HUES64 (cell line): ENCODE data around the gene SSBP2.
"Not testable (repeated sequence)": the region's sequence is repeated elsewhere in the genome, so short reads cannot be mapped to it uniquely, and the experiment has no call there.

Source experiments
- H3K27ac ChIP-seq: 2 replicates; pipeline ENCODE4 v1.7.0; 2013; ENCODE audit warnings: low read depth, low read length, inconsistent platforms
- H3K27me3 ChIP-seq: 2 replicates; pipeline ENCODE4 v1.6.1; 2013; ENCODE audit warnings: mild to moderate bottlenecking, low read length; ENCODE audit not compliant: insufficient read depth
- H3K36me3 ChIP-seq: 2 replicates; pipeline ENCODE4 v1.6.1; 2013; ENCODE audit warnings: mild to moderate bottlenecking, low read length; ENCODE audit not compliant: insufficient read depth
- H3K4me1 ChIP-seq: 2 replicates; pipeline ENCODE4 v1.6.1; 2013; ENCODE audit warnings: mild to moderate bottlenecking, low read length, moderate library complexity; ENCODE audit not compliant: insufficient read depth
- H3K4me3 ChIP-seq: 2 replicates; pipeline ENCODE4 v1.5.1; 2013; ENCODE audit warnings: mild to moderate bottlenecking, low read length, moderate library complexity
- H3K9ac ChIP-seq: 2 replicates; pipeline ENCODE4 v1.6.1; 2013; ENCODE audit warnings: mild to moderate bottlenecking, low read depth, low read length
- H3K9me3 ChIP-seq: 2 replicates; pipeline ENCODE4 v1.6.1; 2013; ENCODE audit warnings: low read depth, low read length; ENCODE audit not compliant: insufficient read depth
- WGBS: fragments of 150-250, 120-280 bp; methylation state at CpG from one replicate; pipeline ENCODE4 v1.1.7; 2013; ENCODE audit warnings: missing lambda C conversion rate; 5-methylcytosine and 5-hydroxymethylcytosine counted together

Gene SSBP2

GRCh38 chr5:81503602-81504001 lies 247.3 kb downstream of the SSBP2 start:
- not testable (repeated sequence) for H3K9ac ChIP-seq, H3K4me1 ChIP-seq, H3K4me3 ChIP-seq, H3K36me3 ChIP-seq, H3K27me3 ChIP-seq, H3K9me3 ChIP-seq, H3K27ac ChIP-seq

DNA sequence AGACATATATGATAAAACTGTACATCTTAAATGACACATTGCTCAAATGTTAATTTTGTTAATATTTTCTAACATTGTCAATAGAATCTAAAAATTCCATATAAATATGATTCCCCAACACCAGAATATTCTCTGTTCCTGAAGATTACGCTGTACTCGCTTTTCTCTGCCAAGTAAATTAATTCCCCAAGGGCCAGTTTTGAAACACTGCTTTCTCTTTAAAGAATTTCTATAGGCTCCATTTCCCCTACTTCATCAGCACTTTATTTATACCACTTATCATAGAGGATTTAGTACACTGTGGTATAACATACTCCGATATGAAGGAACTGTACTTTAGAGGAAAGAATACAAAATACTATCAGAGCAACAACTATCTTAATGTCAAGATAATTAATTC lies 255.6 kb downstream of the SSBP2 start:
- no peak overlapping the region for H3K9ac ChIP-seq
- no peaks in the 10 kb centered on the region for H3K36me3 ChIP-seq
- 93% methylated on average over 2 of the region's 3 CpGs for WGBS
- no peak overlapping the region for H3K4me3 ChIP-seq
- H3K27me3 ChIP-seq: no peaks in the 10 kb centered on the region
- no peaks in the 10 kb centered on the region for H3K4me1 ChIP-seq
- no peaks in the 10 kb centered on the region for H3K9me3 ChIP-seq
- H3K27ac ChIP-seq: no peak overlapping the region

DNA sequence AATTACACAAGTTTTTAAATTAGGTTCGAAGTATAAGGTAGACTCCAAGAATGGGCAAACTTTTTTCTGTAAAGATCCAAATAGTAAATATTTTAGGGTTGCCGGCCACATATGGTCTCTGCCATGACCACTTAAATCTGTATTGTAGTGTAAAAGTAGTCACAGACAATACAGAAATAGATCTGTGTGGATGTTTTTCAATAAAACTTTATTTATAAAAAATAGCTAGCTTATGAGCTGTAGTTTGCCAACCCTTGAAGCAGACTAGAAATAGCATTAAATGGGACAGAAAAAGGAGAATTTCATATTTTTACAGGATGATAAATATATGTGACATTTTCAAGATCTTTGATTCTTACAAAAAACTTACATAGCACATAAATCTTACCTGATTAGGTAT lies 262.0 kb downstream of the SSBP2 start:
- H3K4me3 ChIP-seq: no peak overlapping the region

GRCh38 chr5:81486711-81487110 lies 264.2 kb downstream of the SSBP2 start:
- Histone ChIP-seq H3K27me3 (no peaks in the 10 kb centered on the region), H3K27ac (no peak overlapping the region), H3K4me1 (no peaks in the 10 kb centered on the region), H3K4me3 (no peak overlapping the region), H3K36me3 (no peaks in the 10 kb centered on the region), H3K9me3 (no peaks in the 10 kb centered on the region), H3K9ac (no peak overlapping the region)
- WGBS: 90% methylated on average over 3 of the region's 3 CpGs

More for the DNA sequence above, 262.0 kb downstream of the SSBP2 start:
- Histone ChIP-seq H3K36me3 (no peaks in the 10 kb centered on the region), H3K27me3 (no peaks in the 10 kb centered on the region), H3K9me3 (no peaks in the 10 kb centered on the region), H3K4me1 (no peaks in the 10 kb centered on the region), H3K27ac (no peak overlapping the region), H3K9ac (no peak overlapping the region)
- 95% methylated on average over 2 of the region's 2 CpGs for WGBS

GRCh38 chr5:81482595-81482994 lies 268.3 kb downstream of the SSBP2 start:
- Histone ChIP-seq H3K4me1 (no peaks in the 10 kb centered on the region), H3K4me3 (no peak overlapping the region), H3K36me3 (no peaks in the 10 kb centered on the region), H3K27me3 (no peaks in the 10 kb centered on the region), H3K27ac (no peak overlapping the region), H3K9ac (no peak overlapping the region), H3K9me3 (no peaks in the 10 kb centered on the region)
- WGBS: 100% methylated on average over 2 of the region's 2 CpGs

DNA sequence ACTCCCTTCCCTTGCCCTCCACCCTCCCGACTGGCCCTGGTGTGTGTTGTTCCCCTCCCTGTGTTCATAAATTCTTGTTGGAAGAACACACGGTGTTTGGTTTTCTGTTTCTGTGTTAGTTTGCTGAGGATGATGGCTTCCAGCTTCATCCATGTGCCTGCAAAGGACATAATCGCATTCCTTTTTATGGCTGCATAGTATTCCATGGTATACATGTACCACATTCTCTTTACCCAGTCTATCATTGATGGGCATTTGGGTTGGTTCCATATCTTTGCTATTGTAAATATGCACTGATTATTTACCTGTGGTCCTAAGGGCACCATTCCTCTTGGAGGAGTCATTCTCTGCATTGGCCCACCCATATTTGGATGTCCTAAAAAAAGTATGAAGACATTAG lies 277.5 kb downstream of the SSBP2 start:
- H3K36me3 ChIP-seq: peaks cover 16% of the 10 kb centered on the region
- not testable (repeated sequence) for H3K9ac ChIP-seq, H3K9me3 ChIP-seq, H3K4me1 ChIP-seq, H3K27ac ChIP-seq, H3K27me3 ChIP-seq, H3K4me3 ChIP-seq
- WGBS: 97% methylated on average over 2 of the region's 3 CpGs

DNA sequence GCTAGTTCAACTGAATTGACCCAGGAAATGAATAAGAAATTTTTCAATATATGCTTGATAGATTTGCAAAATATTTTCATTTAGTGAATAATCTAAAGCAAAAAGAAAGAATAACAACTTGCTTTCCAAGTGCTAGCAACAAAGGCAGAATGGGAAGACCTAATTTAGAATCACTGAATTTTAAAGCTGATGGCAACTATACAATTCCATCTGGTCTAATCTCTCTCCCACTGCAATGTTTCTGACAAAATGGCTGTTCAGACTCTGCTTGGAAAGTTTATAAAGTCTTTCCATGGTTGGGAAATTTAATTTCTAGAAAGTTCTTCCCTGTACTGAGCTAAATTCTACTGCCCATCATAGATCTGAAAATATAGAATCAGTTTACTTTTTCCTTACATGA lies 281.2 kb downstream of the SSBP2 start:
- no peaks in the 10 kb centered on the region for H3K4me1 ChIP-seq
- H3K36me3 ChIP-seq: peaks cover 16% of the 10 kb centered on the region
- peaks cover 7% of the 10 kb centered on the region; the same call in 1 of the 2 replicates for H3K9me3 ChIP-seq
- H3K4me3 ChIP-seq: no peak overlapping the region
- no peak overlapping the region for H3K27ac ChIP-seq
- no peaks in the 10 kb centered on the region for H3K27me3 ChIP-seq
- no peak overlapping the region for H3K9ac ChIP-seq

DNA sequence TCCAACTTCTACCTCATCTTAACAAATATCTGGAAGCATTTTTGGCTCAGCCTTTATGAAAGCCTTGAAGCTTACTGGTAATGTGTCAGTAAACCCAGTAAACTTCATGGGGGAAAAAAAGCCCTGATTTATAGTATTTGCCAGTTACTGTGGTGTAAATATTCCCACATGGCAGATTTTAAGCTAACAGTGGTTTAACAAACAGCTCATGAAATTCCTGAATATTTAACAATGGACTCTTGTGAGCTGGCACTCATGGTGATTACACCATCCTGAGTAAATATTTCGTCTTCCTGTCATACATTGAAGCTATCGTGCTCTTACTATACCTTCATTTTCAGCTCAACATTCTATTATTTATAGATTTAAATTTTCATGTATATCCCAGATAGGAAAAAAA lies 300.0 kb downstream of the SSBP2 start:
- WGBS: 95% methylated on average over 2 of the region's 2 CpGs
- Histone ChIP-seq H3K27ac (no peak overlapping the region; the same call in 1 of the 2 replicates), H3K36me3 (no peaks in the 10 kb centered on the region), H3K27me3 (no peaks in the 10 kb centered on the region), H3K4me3 (no peak overlapping the region), H3K9me3 (no peaks in the 10 kb centered on the region), H3K4me1 (peaks cover 10% of the 10 kb centered on the region; the same call in 1 of the 2 replicates), H3K9ac (no peak overlapping the region)

DNA sequence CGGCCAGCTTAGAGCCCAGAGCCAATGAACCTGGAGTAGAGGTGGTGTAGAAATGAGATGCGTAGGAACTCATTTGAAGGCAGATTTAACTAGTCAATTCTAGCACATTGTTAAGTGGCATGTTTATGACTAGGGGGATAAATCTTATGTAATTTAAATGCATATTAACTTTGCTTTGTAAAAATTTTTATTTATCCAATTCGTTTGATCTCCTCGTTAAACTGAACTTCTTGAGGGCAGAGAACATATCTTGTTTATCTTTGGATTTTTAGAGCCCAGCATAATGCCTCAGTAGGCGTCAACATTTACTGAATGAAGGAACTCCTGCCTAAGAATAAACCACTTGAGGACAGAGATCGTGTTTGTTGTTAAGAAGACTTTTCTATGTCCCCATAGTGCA lies 315.9 kb downstream of the SSBP2 start:
- Histone ChIP-seq H3K27me3 (no peaks in the 10 kb centered on the region), H3K27ac (no peak overlapping the region), H3K9ac (no peak overlapping the region), H3K4me1 (no peaks in the 10 kb centered on the region), H3K9me3 (no peaks in the 10 kb centered on the region), H3K36me3 (no peaks in the 10 kb centered on the region), H3K4me3 (no peak overlapping the region)
- WGBS: 95% methylated on average over 6 of the region's 6 CpGs

DNA sequence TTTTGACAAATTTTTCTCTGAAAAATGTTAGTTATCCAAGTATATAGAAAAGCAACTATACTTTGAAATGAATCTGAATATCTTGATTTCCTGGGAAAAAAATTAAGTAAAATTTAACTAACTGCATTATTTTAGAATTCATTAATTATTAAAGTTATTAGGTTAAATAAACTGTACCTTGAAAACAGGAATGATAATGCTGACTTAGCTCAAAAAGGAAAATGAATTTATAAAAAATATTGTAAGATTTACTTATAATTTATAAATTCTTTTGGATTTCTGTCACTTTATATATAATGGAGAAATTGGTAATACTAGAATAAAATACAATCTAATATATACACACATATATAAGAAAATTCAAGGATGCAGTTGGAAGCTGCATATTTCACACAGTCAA lies 320.9 kb downstream of the SSBP2 start:
- no peaks in the 10 kb centered on the region for H3K36me3 ChIP-seq
- H3K27me3 ChIP-seq: no peaks in the 10 kb centered on the region
- no peaks in the 10 kb centered on the region for H3K9me3 ChIP-seq
- H3K27ac ChIP-seq: no peak overlapping the region
- peaks cover 11% of the 10 kb centered on the region for H3K4me1 ChIP-seq
- no peak overlapping the region for H3K4me3 ChIP-seq
- H3K9ac ChIP-seq: no peak overlapping the region

DNA sequence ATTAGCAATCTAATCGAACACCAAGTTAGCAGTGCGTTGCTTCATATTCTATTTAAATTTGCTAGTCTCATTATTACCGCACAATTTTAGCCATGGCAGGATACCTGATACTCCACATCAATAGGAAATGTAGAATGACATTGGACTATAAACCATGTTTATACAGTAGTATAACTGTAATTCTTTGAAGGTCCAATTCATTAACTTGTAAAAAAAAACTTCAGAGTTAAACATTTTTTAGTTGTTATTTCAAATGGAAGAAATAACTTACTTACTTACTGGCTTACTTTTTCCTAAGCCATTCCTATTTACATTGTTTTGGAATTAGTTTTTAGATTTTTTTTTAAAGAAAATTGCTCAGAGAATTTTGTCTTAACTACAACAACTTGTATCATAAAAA lies 321.5 kb downstream of the SSBP2 start:
- Histone ChIP-seq H3K4me1 (peaks cover 11% of the 10 kb centered on the region), H3K27ac (no peak overlapping the region), H3K4me3 (no peak overlapping the region), H3K27me3 (no peaks in the 10 kb centered on the region), H3K9ac (no peak overlapping the region), H3K36me3 (no peaks in the 10 kb centered on the region), H3K9me3 (no peaks in the 10 kb centered on the region)
- WGBS: 94% methylated on average over 3 of the region's 3 CpGs

- Histone ChIP-seq H3K27me3 (no peaks in the 10 kb centered on the region), H3K27ac (no peak overlapping the region), H3K9me3 (no peaks in the 10 kb centered on the region), H3K4me1 (peaks cover 11% of the 10 kb centered on the region), H3K36me3 (no peaks in the 10 kb centered on the region), H3K9ac (no peak overlapping the region), H3K4me3 (no peak overlapping the region)
Observed at GRCh38 chr5:81428861-81429260, 322.0 kb downstream of the SSBP2 start.
